Colonic mucosa (tissue), 4 donors: ENCODE data around the gene PAX2. TPM values are rescaled to one million over a fixed set of nuclear protein-coding genes. Genes with fewer than 3 reads are reported as not detected.
A peak's percentile ranks its signal among the peaks of the same experiment; 100 is the strongest.

Source experiments
- DNase-seq: peaks from one replicate; pipeline ENCODE4 v3.0.0-alpha.2; 2020
- H3K27ac ChIP-seq: fragments of 200-600 bp; one replicate; pipeline ENCODE4 v1.8.0; 2021
- H3K27me3 ChIP-seq: fragments of 200-600 bp; one replicate; pipeline ENCODE4 v1.8.0; 2021
- H3K36me3 ChIP-seq: fragments of 200-600 bp; one replicate; pipeline ENCODE4 v1.8.0; 2021
- H3K4me1 ChIP-seq: fragments of 200-600 bp; one replicate; pipeline ENCODE4 v1.8.0; 2021; ENCODE audit warnings: mild to moderate bottlenecking
- H3K4me3 ChIP-seq: fragments of 200-600 bp; one replicate; pipeline ENCODE4 v1.8.0; 2021
- H3K9ac ChIP-seq, 2 donors: one replicate each; pipeline ENCODE4 v1.7.0; 2013; ENCODE audit warnings: control low read depth in 2 of 2, low read depth in 2 of 2, low read length in 2 of 2
- H3K9me3 ChIP-seq: fragments of 200-600 bp; one replicate; pipeline ENCODE4 v1.8.0; 2021
- intact Hi-C: fragments of 100-400 bp; cut with DNase I; formaldehyde crosslinking; loops from one replicate; pipeline ENCODE4 v1.14.1; 2022
- total RNA-seq, 2 donors: library from RNA; stranded (reverse); fragmentation: NEBNext Ultra II Directional in 1 of 2; extraction: Animal tissue kit (Norgen Biotek cat#: 25700) in 1 of 2; gene quantifications; one replicate each; pipeline ENCODE4 v1.2.1, GENCODE V29; 2021
- TF ChIP-seq, protein P1 (sequence below): fragments of 200-600 bp; IDR thresholded peaks from one replicate; pipeline ENCODE4 v1.8.0; 2022; ENCODE audit warnings: antibody characterized with exemption, mild to moderate bottlenecking
- donor health status: healthy.
- donor health status: DM: no; HTN: no; CAD: no.
- donor health status: DM: no; HTN: no; CAD: no.

The PAX2 gene
- total RNA-seq, 2 donors from 2014 or later: 0.15 TPM; not detected in 1

DNA sequence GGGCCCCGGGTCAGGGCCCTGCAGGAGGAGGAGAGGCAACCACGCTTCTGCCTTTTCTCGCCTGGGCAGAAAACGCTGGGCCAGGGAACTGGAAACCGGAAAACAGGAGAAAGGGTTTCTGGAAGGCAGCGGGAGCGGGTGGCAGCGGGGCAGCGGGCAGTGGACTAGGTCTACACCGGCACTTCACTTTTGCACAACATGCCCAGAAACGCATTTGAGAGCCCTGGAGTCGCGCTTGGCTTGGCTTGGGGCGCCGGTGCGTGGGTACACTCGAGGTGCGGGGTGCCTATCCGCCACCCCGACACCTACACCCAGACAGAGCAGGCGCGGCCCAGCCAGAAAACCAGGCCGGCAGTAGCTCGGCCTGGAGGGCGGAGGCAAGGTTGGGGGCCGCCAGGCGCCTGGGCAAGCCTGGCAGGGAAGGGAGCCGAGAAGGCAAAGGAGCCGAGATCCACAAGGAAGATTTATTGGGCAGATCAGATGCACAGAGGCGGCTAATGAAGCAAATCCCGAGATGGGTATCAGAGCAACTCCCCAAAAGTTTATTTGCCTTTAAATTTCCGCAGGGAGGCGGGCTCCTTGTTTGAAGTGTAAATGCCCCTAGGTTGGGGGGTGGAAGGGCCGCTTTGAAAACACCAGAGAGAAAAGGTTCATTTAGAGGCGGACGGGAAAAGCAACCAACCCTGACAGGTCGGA lies 3.2 kb upstream of the PAX2 start:
- Histone ChIP-seq H3K27me3 (peaks cover 94% of the 10 kb centered on the region), H3K36me3 (no peaks in the 10 kb centered on the region), H3K9me3 (no peaks in the 10 kb centered on the region), H3K27ac (no peak overlapping the region), H3K4me1 (no peaks in the 10 kb centered on the region), H3K9ac (no peak overlapping the region), H3K4me3 (no peak overlapping the region)
- intact Hi-C loops: loop anchor here (5.0 to 10.0 kb wide), 3 partner anchors 67 to 180 kb away; no protein-coding TSS in a partner anchor
- TF ChIP-seq, protein P1, sequence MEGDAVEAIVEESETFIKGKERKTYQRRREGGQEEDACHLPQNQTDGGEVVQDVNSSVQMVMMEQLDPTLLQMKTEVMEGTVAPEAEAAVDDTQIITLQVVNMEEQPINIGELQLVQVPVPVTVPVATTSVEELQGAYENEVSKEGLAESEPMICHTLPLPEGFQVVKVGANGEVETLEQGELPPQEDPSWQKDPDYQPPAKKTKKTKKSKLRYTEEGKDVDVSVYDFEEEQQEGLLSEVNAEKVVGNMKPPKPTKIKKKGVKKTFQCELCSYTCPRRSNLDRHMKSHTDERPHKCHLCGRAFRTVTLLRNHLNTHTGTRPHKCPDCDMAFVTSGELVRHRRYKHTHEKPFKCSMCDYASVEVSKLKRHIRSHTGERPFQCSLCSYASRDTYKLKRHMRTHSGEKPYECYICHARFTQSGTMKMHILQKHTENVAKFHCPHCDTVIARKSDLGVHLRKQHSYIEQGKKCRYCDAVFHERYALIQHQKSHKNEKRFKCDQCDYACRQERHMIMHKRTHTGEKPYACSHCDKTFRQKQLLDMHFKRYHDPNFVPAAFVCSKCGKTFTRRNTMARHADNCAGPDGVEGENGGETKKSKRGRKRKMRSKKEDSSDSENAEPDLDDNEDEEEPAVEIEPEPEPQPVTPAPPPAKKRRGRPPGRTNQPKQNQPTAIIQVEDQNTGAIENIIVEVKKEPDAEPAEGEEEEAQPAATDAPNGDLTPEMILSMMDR: no peak
- DNase-seq: no peak

GRCh38 chr10:100742936-100743335 lies 2.4 kb upstream of the PAX2 start:
- no peaks in the 10 kb centered on the region for H3K9me3 ChIP-seq

DNA sequence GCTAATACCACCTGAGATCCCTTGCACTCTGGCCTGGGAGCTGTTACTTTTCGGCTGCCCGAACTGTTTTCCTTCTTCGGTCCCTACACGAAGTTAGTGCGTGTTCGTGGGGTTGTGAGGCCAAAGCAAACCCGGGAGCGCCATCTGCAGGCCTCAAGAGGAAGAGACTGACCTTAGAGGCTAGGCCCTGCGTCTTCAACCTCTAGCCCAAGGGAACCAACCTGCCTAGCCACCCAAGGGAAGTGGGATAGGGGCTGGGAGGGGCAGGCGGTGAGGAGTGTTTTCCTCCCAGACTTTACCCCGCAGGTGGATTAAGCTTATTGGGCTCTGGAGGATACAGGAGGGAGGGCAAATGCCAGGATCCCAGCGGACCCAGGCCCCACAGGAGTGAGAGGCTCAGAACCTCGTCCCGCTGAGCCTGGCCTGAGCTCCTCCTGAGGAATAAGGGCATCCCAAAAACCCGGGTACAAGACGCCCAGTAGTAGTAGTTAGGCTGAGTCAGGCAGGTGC lies 1.7 kb upstream of the PAX2 start:
- H3K9ac ChIP-seq: no peak overlapping the region
- TF ChIP-seq, protein P1: peak; percentile 50
- H3K4me1 ChIP-seq: no peaks in the 10 kb centered on the region
- H3K27me3 ChIP-seq: peaks cover 94% of the 10 kb centered on the region
- no peak overlapping the region for H3K4me3 ChIP-seq
- H3K27ac ChIP-seq: no peak overlapping the region
- no peaks in the 10 kb centered on the region for H3K9me3 ChIP-seq
- no peak for DNase-seq
- intact Hi-C loops: loop anchor here (5.0 to 10.0 kb wide), 3 partner anchors 69 to 181 kb away; no protein-coding TSS in a partner anchor
- H3K36me3 ChIP-seq: no peaks in the 10 kb centered on the region

More at GRCh38 chr10:100742936-100743335, 2.4 kb upstream of the PAX2 start:
- no peaks in the 10 kb centered on the region for H3K36me3 ChIP-seq
- DNase-seq: no peak
- H3K4me3 ChIP-seq: no peak overlapping the region
- peaks cover 94% of the 10 kb centered on the region for H3K27me3 ChIP-seq
- no peak overlapping the region for H3K9ac ChIP-seq
- H3K27ac ChIP-seq: no peak overlapping the region
- no peaks in the 10 kb centered on the region for H3K4me1 ChIP-seq
- intact Hi-C loops: loop anchor here (5.0 to 10.0 kb wide), 3 partner anchors 68 to 181 kb away; no protein-coding TSS in a partner anchor
- TF ChIP-seq, protein P1: no peak

- DNase-seq: no peak
- Histone ChIP-seq H3K27me3 (peaks cover 96% of the 10 kb centered on the region), H3K27ac (no peak overlapping the region), H3K4me3 (no peak overlapping the region), H3K9me3 (no peaks in the 10 kb centered on the region), H3K4me1 (no peaks in the 10 kb centered on the region), H3K9ac (no peak overlapping the region), H3K36me3 (no peaks in the 10 kb centered on the region)
- TF ChIP-seq, protein P1: no peak
- intact Hi-C loops: loop anchor here (5.0 to 10.0 kb wide), 3 partner anchors 70 to 182 kb away; no protein-coding TSS in a partner anchor
These were observed 1.0 kb upstream of the PAX2 start for GRCh38 chr10:100744136-100744986.
